GM10266 (cell line): ENCODE data around the gene FILIP1.

ENCODE experiments used
- DNase-seq: peaks from one replicate; pipeline ENCODE4 v3.0.0; 2012; ENCODE audit errors: extremely low spot score
- TF ChIP-seq, protein P1 (sequence below): IDR thresholded peaks from 2 replicates; pipeline ENCODE4 v1.5.1; 2012; ENCODE audit warnings: mild to moderate bottlenecking, low read depth; ENCODE audit not compliant: control insufficient read depth, insufficient read depth; ENCODE audit errors: missing control alignments

The FILIP1 gene

DNA sequence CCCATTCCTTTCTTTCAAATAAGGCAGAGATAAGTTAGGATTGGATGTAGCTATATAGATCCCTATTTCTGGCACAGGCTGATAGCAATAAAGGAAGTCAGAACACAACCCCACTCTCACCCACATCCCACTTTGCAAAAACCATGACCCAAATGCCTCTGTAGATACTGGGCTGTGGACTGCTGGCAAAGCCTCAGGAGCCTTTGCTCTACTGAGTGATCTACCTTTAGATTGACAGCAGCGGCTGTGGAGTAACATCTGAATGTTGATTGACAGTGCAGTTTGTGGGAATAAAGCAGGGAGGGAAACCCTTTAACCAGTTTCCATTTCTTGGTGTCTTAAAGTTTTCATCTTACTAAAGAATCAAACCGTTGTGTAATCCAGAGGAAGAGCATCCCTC, 202.3 kb downstream of the FILIP1 start:
- TF ChIP-seq, protein P1, sequence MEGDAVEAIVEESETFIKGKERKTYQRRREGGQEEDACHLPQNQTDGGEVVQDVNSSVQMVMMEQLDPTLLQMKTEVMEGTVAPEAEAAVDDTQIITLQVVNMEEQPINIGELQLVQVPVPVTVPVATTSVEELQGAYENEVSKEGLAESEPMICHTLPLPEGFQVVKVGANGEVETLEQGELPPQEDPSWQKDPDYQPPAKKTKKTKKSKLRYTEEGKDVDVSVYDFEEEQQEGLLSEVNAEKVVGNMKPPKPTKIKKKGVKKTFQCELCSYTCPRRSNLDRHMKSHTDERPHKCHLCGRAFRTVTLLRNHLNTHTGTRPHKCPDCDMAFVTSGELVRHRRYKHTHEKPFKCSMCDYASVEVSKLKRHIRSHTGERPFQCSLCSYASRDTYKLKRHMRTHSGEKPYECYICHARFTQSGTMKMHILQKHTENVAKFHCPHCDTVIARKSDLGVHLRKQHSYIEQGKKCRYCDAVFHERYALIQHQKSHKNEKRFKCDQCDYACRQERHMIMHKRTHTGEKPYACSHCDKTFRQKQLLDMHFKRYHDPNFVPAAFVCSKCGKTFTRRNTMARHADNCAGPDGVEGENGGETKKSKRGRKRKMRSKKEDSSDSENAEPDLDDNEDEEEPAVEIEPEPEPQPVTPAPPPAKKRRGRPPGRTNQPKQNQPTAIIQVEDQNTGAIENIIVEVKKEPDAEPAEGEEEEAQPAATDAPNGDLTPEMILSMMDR, result no peak
- no peak for DNase-seq

GRCh38 chr6:75290136-75290945, 203.3 kb downstream of the FILIP1 start:
- DNase-seq, result no peak
- TF ChIP-seq, protein P1, result no peak

DNA sequence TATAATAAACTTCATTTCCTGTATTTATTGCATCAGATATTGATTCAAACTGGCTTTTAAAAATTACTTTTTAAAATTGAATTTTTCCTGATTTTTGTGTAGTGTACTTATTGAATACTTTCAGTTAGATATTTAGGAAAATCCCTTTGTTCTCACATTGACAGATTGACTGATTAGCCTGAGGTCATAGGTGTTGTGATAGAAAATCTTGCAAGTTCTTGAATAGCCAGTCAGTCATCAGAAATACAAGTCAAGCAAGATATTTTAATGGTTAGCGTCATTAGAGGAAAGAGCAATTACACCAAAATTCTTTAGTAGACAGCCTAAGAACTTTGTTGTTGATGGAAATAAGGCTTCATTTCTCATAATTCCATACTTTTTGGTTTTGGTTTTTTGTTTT, 205.6 kb downstream of the FILIP1 start:
- TF ChIP-seq, protein P1, result no peak
- no peak for DNase-seq

GRCh38 chr6:75287424-75287823, 206.2 kb downstream of the FILIP1 start:
- TF ChIP-seq, protein P1, result no peak
- no peak for DNase-seq

DNA sequence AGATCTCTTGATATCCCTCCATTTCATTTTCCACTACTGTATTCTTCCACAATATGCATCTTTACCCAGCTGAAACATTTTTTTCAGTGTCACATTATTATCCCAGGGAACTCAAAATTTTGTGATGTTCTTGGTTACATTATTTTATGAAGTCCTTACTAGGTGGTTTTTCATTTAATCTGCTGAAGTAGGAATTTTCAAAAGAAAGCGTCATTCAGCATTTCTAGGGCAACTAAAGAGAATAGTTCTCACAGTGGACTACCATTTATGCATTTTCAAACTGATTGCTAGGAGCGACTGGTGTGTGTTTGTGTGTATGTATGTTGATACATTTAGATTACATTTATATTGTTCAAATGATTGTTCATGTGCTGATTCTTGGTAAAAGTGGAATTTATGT, 206.6 kb downstream of the FILIP1 start:
- TF ChIP-seq, protein P1, result no peak
- DNase-seq, result no peak

DNA sequence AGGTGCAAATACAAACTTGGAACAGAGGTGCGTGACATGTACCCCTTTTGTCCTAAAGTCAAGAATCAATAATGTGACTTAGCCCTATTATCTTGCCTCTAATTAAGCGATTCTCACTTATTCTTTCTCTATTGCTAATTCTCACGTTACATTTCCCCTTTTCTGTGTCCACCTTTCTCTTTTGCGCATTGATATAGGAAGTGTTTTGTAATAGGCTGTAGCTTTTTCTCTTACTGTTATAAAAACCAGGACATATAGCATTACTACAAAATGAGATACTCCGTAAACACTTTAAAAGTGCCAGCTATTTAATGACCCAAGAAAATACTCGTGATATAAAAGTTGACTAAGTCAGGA, 208.3 kb downstream of the FILIP1 start:
- DNase-seq, result peak; percentile 19
- TF ChIP-seq, protein P1, result no peak

DNA sequence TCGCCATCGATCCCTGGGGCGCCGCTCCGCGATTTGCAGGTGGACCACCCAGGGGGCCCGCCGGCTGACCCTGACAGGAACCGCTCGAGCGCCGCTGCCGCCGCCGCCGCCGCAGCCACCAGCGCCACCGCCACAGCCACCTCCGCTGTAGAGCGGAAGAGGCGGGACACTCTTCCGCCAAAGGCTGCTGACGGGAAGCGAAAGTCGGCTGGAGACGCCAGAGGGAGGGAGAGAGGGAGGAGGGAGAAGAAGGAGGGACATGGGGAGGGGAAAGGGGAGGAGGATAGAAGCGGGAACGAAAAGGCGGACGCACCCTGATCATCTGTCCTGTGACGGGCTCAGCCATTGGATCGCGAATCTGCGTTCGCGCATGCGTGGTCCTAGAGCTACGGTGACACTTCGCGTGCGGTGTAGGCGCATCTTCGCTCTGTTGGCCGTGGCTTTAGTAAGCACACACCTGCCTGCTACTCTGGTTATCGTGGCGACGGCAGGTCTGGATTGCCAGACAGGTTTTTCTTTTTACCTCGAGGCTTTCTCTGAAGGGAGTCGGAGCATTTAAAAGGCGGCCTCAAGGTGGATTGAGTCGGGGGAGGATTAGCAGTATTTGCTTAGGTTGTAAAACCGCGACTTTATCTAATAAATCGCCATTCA, 208.8 kb downstream of the FILIP1 start, which contains the start of gene TMEM30A:
TSS of gene TMEM30A (minus strand) at position 161 of the 651 bp plus-strand sequence. CDS start at position 7, 154 bp downstream.
- TF ChIP-seq, protein P1, result peak; percentile 22
- peak; percentile 94 for DNase-seq
